ENCODE results near the gene TOMT.

- TF ChIP-seq POLR2A (IDR thresholded peaks at IDR 0.05; ENCODE audit: low read depth, low read length) (no peak), POLR2AphosphoS5 (IDR thresholded peaks at IDR 0.05; ENCODE audit: low read depth, low read length) (no peak)
These were observed 35.2 kb upstream of the TOMT start for GRCh38 chr11:72070491-72070890.

Data from GM12892 (cell line).